Activated naive CD8-positive, alpha-beta T cell treated with anti-CD3 and anti-CD28 coated beads, Interleukin-2, amount 10 ng/mL, durations not matched to agents 7 days and 5 days (primary cell): Measurements from ENCODE around the gene ZNF341. TPM values are rescaled to one million over a fixed set of nuclear protein-coding genes. Genes with fewer than 3 reads are reported as not detected.

ENCODE experiments used
- ATAC-seq: fragments of 150-1000 bp; cut with Tn5 transposase; one replicate; pipeline ENCODE4 v1.10.0; 2021; ENCODE audit warnings: low read depth, moderate library complexity
- POLR2A ChIA-PET: fragments of 350-600 bp; sonication (Branson Sonifier 250); formaldehyde crosslinking; loops from one replicate; lab custom pipeline; 2021; ENCODE audit warnings: antibody characterized with exemption; lab: Charles Lee
- DNase-seq: peaks from one replicate; pipeline ENCODE4 v3.0.0; 2021
- H3K27ac Mint-ChIP-seq: one replicate; pipeline ENCODE4 v1.8.0; 2022; ENCODE audit warnings: mild to moderate bottlenecking, mixed read lengths
- H3K27me3 Mint-ChIP-seq: one replicate; pipeline ENCODE4 v1.8.0; 2022; ENCODE audit warnings: mild to moderate bottlenecking, moderate library complexity, mixed read lengths
- H3K36me3 Mint-ChIP-seq: one replicate; pipeline ENCODE4 v1.8.0; 2021; ENCODE audit warnings: mild to moderate bottlenecking, mixed read lengths
- H3K4me1 Mint-ChIP-seq: one replicate; pipeline ENCODE4 v1.8.0; 2021; ENCODE audit warnings: mixed read lengths
- H3K4me3 Mint-ChIP-seq: one replicate; pipeline ENCODE4 v1.8.0; 2022; ENCODE audit warnings: mild to moderate bottlenecking, moderate library complexity, mixed read lengths
- H3K9me3 Mint-ChIP-seq: one replicate; pipeline ENCODE4 v1.8.0; 2021; ENCODE audit warnings: mixed read lengths
- total RNA-seq, 2 experiments: library from RNA; stranded (reverse); gene quantifications; one replicate each; pipeline ENCODE4 v1.2.3, GENCODE V29; 2021

ZNF341 gene
- total RNA-seq, 2 experiments from 2014 or later = 5.1 to 5.7 TPM

DNA sequence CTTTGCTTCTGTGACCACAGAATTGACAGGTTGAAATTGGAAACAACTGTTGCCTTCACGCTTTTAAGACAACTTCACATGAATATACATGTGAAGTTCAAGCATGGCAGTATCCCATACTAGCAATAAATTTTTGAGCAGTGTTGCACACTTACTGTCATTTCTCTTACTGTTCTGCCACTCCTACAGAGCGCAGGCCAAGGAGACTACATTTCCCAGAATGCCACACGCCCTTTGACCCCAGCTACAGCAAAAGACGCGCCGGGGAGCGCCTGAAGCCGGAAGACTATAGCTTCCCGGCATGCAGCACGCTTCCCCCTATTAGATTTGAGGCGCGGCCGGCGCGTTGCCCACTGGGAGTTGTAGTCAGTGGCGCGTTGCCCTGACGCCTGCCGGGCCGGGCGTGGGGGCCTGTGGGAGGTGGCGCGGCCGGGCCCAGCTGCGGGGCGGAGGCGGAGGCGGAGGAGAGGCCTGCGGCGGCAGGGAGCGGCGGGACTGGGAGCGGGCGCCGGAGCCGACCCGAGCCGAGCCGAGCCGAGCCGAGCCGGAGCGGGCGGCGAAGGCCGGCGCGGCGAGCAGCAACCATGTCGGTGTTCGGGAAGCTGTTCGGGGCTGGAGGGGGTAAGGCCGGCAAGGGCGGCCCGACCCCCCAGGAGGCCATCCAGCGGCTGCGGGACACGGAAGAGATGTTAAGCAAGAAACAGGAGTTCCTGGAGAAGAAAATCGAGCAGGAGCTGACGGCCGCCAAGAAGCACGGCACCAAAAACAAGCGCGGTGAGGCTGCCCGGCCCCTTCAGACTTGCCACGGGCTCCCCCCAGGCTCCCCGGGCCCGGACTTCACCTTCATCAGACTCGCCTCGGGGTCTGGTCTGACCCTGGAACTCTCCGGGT lies 79.3 kb downstream of the ZNF341 start, which contains the start of gene CHMP4B:
CHMP4B (plus strand) TSS at position 464 of the 891 bp plus-strand sequence; CDS start at position 585, 121 bp downstream.
- Mint-ChIP-seq H3K4me1 (peaks cover 25% of the 10 kb centered on the region), H3K27ac (peak within 1 kb of the TSS; percentile 94), H3K9me3 (no peaks in the 10 kb centered on the region), H3K27me3 (peaks cover under 1% of the 10 kb centered on the region), H3K36me3 (peaks cover 25% of the 10 kb centered on the region), H3K4me3 (peak within 1 kb of the TSS; percentile 97)
- peak; percentile 97 for DNase-seq
- POLR2A ChIA-PET = interaction anchor here (0.8 to 2.4 kb wide), 14 partner anchors 13 to 301 kb away, joined by 3 to 24 read pairs (median 4); partner anchors contain the start of genes EIF2S2 and RALY
- peak; percentile 97 for ATAC-seq

DNA sequence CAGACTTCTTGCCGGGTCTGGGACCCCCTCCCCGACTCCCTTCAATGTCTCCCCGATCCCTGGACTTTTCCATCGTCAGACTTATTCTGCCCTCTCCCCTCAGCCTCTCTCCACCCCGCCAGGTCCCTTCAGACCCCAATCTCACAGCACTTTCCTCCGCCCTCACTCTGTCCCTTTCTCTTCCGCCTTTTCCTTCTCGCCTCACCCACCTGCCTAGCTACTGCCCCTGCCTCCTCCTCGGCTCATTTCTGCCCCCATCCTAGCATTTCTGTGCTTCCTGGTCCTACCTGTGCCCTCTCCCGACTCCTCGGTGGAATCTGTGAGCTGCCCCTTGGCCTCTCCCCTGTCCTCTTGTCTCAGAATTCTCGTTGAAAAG lies 80.0 kb downstream of the ZNF341 start:
- H3K4me3 Mint-ChIP-seq = peak overlapping the region; percentile 97
- H3K27me3 Mint-ChIP-seq = no peaks in the 10 kb centered on the region
- no peak for ATAC-seq
- no peaks in the 10 kb centered on the region for H3K9me3 Mint-ChIP-seq
- peaks cover 25% of the 10 kb centered on the region for H3K4me1 Mint-ChIP-seq
- peak overlapping the region; percentile 94 for H3K27ac Mint-ChIP-seq
- DNase-seq = peak; percentile 43
- H3K36me3 Mint-ChIP-seq = peaks cover 26% of the 10 kb centered on the region
- POLR2A ChIA-PET = interaction anchor here (0.8 to 2.4 kb wide), 14 partner anchors 14 to 300 kb away, joined by 3 to 24 read pairs (median 4); partner anchors contain the start of genes EIF2S2 and RALY

DNA sequence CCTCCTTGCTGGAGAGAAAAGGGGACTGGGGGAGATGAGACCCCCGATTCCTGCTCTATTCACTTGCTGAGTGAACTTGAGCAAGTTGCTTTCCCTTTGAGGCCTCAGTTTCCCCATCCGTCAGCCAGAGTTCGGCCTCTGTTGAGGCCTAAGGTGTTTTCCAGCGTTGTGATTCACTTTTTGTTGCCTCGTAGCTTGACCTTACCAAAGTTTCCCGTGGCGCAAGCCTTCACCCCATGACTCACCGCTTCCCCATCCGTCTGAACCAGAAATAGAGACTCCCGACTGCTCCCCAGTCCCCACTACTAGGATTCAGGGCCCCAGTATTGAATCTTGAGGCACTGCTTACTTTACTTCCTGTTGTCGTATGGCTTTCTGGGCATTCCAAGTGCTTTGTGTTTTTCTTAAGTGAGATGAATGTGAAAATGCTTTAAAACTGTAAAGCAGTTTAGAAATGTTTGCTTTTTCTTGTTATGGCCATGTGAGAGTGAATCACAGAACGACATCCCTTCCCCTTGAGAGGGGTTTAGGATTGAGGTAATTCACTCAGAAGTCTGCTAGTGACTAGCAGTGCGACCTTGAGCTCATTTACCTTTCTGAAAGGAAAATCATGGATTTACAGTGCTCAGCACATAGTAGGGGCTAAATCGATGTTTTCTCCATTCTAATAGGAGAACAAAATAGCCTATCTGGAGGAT lies 80.5 kb downstream of the ZNF341 start:
- Mint-ChIP-seq H3K4me3 (peak overlapping the region; percentile 97), H3K9me3 (no peaks in the 10 kb centered on the region), H3K27me3 (no peaks in the 10 kb centered on the region), H3K4me1 (peaks cover 26% of the 10 kb centered on the region), H3K36me3 (peaks cover 26% of the 10 kb centered on the region), H3K27ac (peak overlapping the region; percentile 94)
- DNase-seq (no peak), ATAC-seq (no peak)
- POLR2A ChIA-PET = interaction anchor here (0.5 to 2.4 kb wide), 11 partner anchors 8 to 1246 kb away, joined by 3 to 24 read pairs (median 4); partner anchors contain the start of genes EIF2S2 and RALY

DNA sequence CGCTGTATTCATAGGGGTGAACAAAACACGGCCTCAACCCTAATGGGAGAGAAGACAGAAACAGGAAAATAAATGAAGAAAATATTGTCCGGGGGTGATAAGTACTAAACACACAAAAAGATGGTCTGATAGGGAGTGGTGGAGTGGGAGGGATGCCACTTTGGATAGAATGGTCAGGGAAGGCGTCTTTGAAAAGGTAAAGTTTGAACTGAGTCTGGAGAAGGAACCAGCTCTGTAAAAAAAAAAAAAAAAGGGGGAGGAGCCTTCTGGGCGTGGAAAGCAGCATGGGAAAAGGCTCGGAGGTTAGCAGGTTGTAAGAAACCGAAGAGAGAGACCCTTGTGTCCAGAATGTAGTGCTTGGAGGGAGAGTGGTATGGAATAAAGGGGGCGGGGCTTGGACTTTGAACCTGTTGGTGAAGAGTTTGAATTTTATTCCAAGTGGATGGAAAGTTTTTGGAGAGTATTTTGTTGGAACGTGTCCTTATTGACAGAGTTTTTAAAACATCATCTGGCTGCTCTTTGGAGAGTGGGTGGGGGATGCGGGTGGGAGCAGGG lies 81.2 kb downstream of the ZNF341 start:
- Mint-ChIP-seq H3K27me3 (no peaks in the 10 kb centered on the region), H3K9me3 (no peaks in the 10 kb centered on the region), H3K4me1 (peaks cover 33% of the 10 kb centered on the region), H3K4me3 (peak overlapping the region; percentile 97), H3K36me3 (peaks cover 26% of the 10 kb centered on the region), H3K27ac (peak overlapping the region; percentile 94)
- POLR2A ChIA-PET = interaction anchor here (0.7 to 2.4 kb wide), 3 partner anchors 9 to 299 kb away, joined by 3 to 16 read pairs (median 8); partner anchors contain the start of gene EIF2S2
- ATAC-seq (no peak), DNase-seq (no peak)

DNA sequence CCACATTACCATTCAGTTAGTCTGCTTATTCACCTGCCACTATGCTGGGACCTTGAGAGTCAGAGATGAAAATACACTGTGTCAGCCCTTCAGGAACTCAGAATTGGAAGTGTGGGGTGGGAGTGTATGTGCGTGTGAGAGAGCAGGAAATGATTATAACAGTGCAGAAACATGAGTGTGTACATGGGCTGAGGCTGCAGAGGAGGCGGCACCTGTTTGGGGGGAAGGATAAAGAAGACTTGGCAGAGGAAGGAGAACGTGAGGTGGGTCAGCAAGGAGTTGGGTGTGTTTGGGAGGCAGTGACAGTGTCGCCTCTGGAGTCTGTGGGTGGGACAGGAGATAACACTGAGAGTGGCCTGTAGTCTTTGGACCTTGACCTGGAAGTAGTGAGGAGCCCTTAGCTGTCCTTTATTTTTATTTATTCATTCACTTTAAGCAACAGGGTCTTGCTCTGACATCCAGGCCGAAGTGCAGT lies 82.5 kb downstream of the ZNF341 start:
- no peaks in the 10 kb centered on the region for H3K9me3 Mint-ChIP-seq
- peak overlapping the region; percentile 97 for H3K4me3 Mint-ChIP-seq
- H3K27me3 Mint-ChIP-seq = no peaks in the 10 kb centered on the region
- no peak for DNase-seq
- peaks cover 36% of the 10 kb centered on the region for H3K4me1 Mint-ChIP-seq
- POLR2A ChIA-PET = interaction anchor here (1.0 to 1.7 kb wide), 3 partner anchors 21 to 298 kb away, joined by 3 to 4 read pairs (median 4); partner anchors contain the start of gene EIF2S2
- peak overlapping the region; percentile 77 for H3K27ac Mint-ChIP-seq
- no peak for ATAC-seq
- peaks cover 26% of the 10 kb centered on the region for H3K36me3 Mint-ChIP-seq

DNA sequence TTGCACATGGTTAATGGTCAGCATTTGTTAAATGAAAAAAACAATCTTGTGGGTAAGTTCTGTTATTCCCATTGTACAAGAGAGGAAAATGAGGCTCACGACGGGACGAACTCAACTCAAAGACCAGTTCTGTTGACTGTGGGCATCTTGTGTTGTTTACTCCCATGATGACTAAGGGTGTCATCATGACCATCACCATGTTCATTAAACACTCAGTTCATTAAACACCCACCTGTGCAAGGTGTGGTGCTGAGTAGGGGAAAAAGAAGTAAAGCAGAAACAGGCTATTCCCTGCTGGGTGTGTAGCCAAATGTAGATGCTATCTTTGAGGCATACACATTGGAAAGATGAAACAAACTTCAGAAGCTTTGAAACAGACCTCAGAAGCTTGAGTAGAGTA lies 83.9 kb downstream of the ZNF341 start:
- Mint-ChIP-seq H3K27me3 (no peaks in the 10 kb centered on the region), H3K4me3 (no peak overlapping the region), H3K4me1 (peaks cover 45% of the 10 kb centered on the region), H3K36me3 (peaks cover 31% of the 10 kb centered on the region), H3K27ac (no peak overlapping the region), H3K9me3 (no peaks in the 10 kb centered on the region)
- DNase-seq = no peak
- POLR2A ChIA-PET = no interaction called here
- ATAC-seq = no peak

DNA sequence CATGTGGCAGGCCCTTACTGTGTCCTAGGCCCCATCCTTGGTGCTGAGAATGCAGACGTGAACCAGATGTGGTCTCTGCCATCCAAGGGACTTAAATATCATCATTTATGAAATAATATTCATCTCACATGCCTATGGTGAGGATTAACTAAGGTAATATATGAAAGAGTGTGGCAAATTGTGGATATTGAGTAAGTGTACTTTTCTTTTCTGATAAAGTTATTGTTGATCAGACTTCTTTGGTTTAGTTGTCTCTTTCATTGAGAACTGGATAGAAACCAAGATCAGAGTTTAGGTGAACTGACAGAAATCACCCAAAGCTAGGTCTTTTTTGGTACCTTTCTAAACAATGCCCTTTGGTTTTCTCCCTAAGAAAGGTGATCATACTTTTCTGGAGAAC lies 84.4 kb downstream of the ZNF341 start:
- POLR2A ChIA-PET = no interaction called here
- no peaks in the 10 kb centered on the region for H3K9me3 Mint-ChIP-seq
- no peak overlapping the region for H3K27ac Mint-ChIP-seq
- peaks cover 31% of the 10 kb centered on the region for H3K36me3 Mint-ChIP-seq
- H3K4me1 Mint-ChIP-seq = peaks cover 44% of the 10 kb centered on the region
- ATAC-seq (no peak), DNase-seq (no peak)
- H3K27me3 Mint-ChIP-seq = no peaks in the 10 kb centered on the region
- no peak overlapping the region for H3K4me3 Mint-ChIP-seq

DNA sequence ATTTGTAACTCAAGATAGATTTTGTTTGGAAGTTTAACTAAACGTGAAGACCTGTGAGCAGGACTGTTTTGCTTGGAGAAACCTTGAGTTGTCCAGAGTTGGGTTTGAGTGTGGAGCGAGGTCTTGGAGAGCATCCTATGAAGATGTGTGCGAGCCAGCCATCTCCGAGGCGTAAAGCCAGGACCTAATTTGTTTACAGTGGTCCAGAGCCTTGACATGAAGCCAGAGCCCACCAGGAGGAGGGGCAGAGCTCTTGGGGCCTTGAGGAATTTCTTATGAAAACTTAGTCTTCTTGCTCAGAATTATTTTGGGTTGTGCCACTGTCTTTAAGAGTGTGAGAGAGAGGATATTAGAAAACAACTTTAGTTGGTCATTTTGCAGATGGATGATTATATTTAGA lies 85.6 kb downstream of the ZNF341 start:
- H3K4me1 Mint-ChIP-seq = peaks cover 42% of the 10 kb centered on the region
- no peaks in the 10 kb centered on the region for H3K9me3 Mint-ChIP-seq
- ATAC-seq = no peak
- H3K27me3 Mint-ChIP-seq = no peaks in the 10 kb centered on the region
- H3K27ac Mint-ChIP-seq = no peak overlapping the region
- no peak for DNase-seq
- H3K36me3 Mint-ChIP-seq = peaks cover 26% of the 10 kb centered on the region
- POLR2A ChIA-PET = no interaction called here
- H3K4me3 Mint-ChIP-seq = no peak overlapping the region

DNA sequence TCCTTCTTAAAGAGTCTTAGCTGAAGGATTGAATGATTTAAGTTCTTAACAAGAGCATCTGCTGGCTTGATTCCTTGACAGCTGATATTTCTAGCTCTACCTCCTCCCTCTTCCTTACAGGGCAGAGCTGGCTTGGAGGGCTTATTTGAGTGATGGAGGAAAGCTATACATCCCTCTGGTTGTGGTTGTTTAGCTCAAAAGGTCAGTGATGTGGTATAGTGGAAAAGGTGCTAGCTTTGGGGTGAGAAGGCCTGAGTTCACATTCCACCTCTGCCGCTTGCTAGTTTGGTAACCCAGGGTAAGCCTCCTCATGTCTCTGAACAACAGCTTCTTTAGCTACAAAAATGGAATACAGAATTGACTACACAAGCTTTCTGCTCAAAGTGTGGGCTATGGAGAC lies 87.7 kb downstream of the ZNF341 start:
- H3K4me1 Mint-ChIP-seq = peaks cover 28% of the 10 kb centered on the region
- H3K9me3 Mint-ChIP-seq = no peaks in the 10 kb centered on the region
- H3K36me3 Mint-ChIP-seq = peaks cover 20% of the 10 kb centered on the region
- no peak overlapping the region for H3K4me3 Mint-ChIP-seq
- ATAC-seq = no peak
- no peaks in the 10 kb centered on the region for H3K27me3 Mint-ChIP-seq
- no peak overlapping the region for H3K27ac Mint-ChIP-seq
- no peak for DNase-seq
- POLR2A ChIA-PET = no interaction called here

DNA sequence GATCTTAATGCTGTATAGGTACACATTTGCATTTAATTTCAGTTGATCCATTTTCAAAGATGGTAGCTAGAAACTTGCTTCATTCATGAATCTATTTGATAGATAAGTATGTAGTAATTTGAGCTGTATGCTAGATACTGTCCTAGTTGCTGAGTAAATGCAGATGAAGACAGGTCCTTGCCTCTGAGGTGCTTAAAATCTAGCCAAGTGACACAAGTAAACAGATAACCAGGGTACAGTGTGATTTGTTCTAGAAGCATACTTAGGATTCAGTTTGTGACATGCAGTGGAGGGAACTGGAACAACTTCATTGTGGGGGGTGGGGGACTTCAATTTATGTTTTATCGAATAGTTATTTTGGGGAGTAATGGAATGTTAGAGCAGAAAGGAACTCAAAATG lies 88.6 kb downstream of the ZNF341 start:
- H3K27ac Mint-ChIP-seq = no peak overlapping the region
- DNase-seq (no peak), ATAC-seq (no peak)

DNA sequence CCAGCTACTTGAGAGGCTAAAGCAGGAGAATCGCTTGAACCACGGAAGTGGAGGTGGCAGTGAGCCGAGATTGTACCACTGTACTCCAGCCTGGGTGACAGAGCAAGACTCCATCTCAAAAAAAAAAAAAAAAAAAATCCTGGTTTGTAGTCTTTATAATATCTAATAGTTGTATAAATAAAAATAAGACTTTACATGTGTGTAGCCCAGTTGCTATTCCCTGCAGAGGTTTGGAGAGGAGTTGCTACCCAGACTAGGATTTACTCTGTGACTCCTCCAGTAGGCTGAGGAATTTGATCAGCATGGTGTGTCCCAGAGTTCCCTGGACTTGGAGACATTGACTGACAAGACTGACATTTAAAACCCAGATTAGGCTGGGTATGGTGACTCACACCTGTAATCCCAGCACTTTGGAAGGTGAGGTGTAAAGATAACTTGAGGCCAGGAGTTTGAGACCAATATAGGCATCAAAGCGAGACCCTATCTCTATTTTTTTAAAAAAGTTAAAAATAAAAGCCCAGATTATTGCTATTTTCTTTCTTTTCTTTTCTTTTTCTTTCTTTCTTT lies 89.6 kb downstream of the ZNF341 start:
- Mint-ChIP-seq H3K9me3 (no peaks in the 10 kb centered on the region), H3K4me1 (peaks cover 31% of the 10 kb centered on the region), H3K36me3 (peaks cover 14% of the 10 kb centered on the region), H3K4me3 (no peak overlapping the region), H3K27ac (no peak overlapping the region), H3K27me3 (no peaks in the 10 kb centered on the region)
- POLR2A ChIA-PET = no interaction called here
- no peak for ATAC-seq
- no peak for DNase-seq

More for the DNA sequence above, 88.6 kb downstream of the ZNF341 start:
- Mint-ChIP-seq H3K4me3 (no peak overlapping the region), H3K4me1 (peaks cover 26% of the 10 kb centered on the region), H3K36me3 (peaks cover 16% of the 10 kb centered on the region), H3K9me3 (no peaks in the 10 kb centered on the region), H3K27me3 (no peaks in the 10 kb centered on the region)
- POLR2A ChIA-PET = interaction anchor here (0.5 to 0.7 kb wide), 2 partner anchors 11 to 38 kb away, joined by 3 to 6 read pairs; no protein-coding TSS in a partner anchor

DNA sequence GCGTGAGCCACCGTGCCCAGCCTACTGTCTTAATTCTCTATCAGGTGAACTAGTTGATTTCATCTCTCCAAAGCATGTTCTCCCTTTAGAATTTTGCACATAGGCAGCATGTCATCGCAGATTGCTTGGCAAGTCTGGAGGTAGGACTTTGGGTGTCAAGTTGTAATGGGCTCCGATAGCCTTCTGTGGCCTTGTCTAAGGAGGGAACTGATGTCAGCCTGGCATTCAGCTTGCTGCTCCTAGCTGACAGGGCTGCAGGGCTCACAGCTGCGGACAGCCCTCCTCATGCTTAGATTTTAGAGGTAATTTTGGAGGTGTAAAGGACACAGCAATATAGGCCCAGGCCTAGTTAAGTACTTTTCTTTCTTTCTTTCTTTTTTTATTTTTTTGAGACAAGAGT lies 90.6 kb downstream of the ZNF341 start:
- H3K36me3 Mint-ChIP-seq = peaks cover 14% of the 10 kb centered on the region
- DNase-seq = no peak
- H3K4me3 Mint-ChIP-seq = no peak overlapping the region
- no peak for ATAC-seq
- POLR2A ChIA-PET = interaction anchor here (0.6 kb wide), 1 partner anchor 113 kb away, joined by 3 read pairs; no protein-coding TSS in a partner anchor
- no peaks in the 10 kb centered on the region for H3K9me3 Mint-ChIP-seq
- H3K4me1 Mint-ChIP-seq = peaks cover 35% of the 10 kb centered on the region
- no peaks in the 10 kb centered on the region for H3K27me3 Mint-ChIP-seq
- H3K27ac Mint-ChIP-seq = no peak overlapping the region
